Keratinocyte (primary cell): ENCODE measurements around the gene SERINC5.

Experiments used
- CTCF ChIP-seq, 3 experiments: IDR thresholded peaks in 1 of 3; conservative IDR thresholded peaks in 1 of 3; optimal IDR thresholded peaks in 1 of 3; 2 replicates in 2 of 3; 3 replicates in 1 of 3; pipeline versions ENCODE3 to v1.5.1; 2011; ENCODE audit warnings: low read length in 3 of 3, mild to moderate bottlenecking in 3 of 3, moderate library complexity in 2 of 3, control low read depth in 1 of 3, inconsistent platforms in 1 of 3; ENCODE audit not compliant: insufficient read depth in 2 of 3; ENCODE audit errors: extremely low read depth in 1 of 3
- EZH2 ChIP-seq: IDR thresholded peaks from one replicate; pipeline ENCODE4 v1.6.1; 2012; ENCODE audit warnings: inconsistent platforms, mild to moderate bottlenecking, low read length, moderate library complexity

GRCh38 chr5:80067016-80067415, 188.8 kb downstream of the SERINC5 start:
- TF ChIP-seq CTCF (optimal IDR thresholded peaks at IDR 0.05 in 1 of 3, IDR thresholded peaks at IDR 0.05 in 1 of 3, conservative IDR thresholded peaks at IDR 0.05 in 1 of 3; ENCODE audit: extremely low read depth in 1 of 3, insufficient read depth in 2 of 3, low read length in 3 of 3) (no peak), EZH2 (no peak)
